B cell (primary cell): ENCODE measurements around the gene KRTAP10-3. TPM values are rescaled to one million over a fixed set of nuclear protein-coding genes. Genes with fewer than 3 reads are reported as not detected.
"Not testable (repeated sequence)": the region's sequence is repeated elsewhere in the genome, so short reads cannot be mapped to it uniquely, and the experiment has no call there.

Experiments
- ATAC-seq: fragments of 200-7000 bp; cut with Tn5 transposase; one replicate; pipeline ENCODE4 v1.10.0; 2021; ENCODE audit warnings: low read depth, mild to moderate bottlenecking, moderate number of reproducible peaks, moderate library complexity
- CTCF ChIA-PET: fragments of 350-600 bp; sonication (Branson Sonifier 250); formaldehyde crosslinking; loops from one replicate; lab custom pipeline; 2021; ENCODE audit warnings: antibody characterized with exemption, inconsistent platforms; lab: Charles Lee
- POLR2A ChIA-PET: fragments of 350-600 bp; sonication (Branson Sonifier 250); formaldehyde crosslinking; loops from one replicate; lab custom pipeline; 2021; ENCODE audit warnings: antibody characterized with exemption; lab: Charles Lee
- DNase-seq: peaks from one replicate; pipeline ENCODE4 v3.0.0; 2013
- H2AFZ ChIP-seq: 2 replicates; pipeline ENCODE4 v1.6.1; 2012; ENCODE audit warnings: mild to moderate bottlenecking, low read depth, low read length; ENCODE audit not compliant: insufficient read depth, poor library complexity, severe bottlenecking
- H3K27ac ChIP-seq, 2 donors: 1 replicate in 1 of 2; 2 replicates in 1 of 2; pipeline ENCODE4 v1.5.1; 2012 to 2013; ENCODE audit warnings: low read length in 2 of 2, mild to moderate bottlenecking in 2 of 2, moderate library complexity in 1 of 2
- H3K27me3 ChIP-seq, 4 experiments: fragments of 200-600 bp in 1 of 4; sonication (generic) in 1 of 4; replicated peaks in 1 of 4; 1 replicate in 2 of 4; 2 replicates in 2 of 4; pipeline versions ENCODE4 v1.6.1 to v1.7.0; 2013 to 2016; ENCODE audit warnings: low read length in 3 of 4, mild to moderate bottlenecking in 2 of 4, mixed read lengths in 1 of 4, moderate library complexity in 1 of 4; ENCODE audit not compliant: insufficient read depth in 4 of 4, control insufficient read depth in 3 of 4; ENCODE audit errors: control extremely low read depth in 1 of 4
- H3K36me3 ChIP-seq, 2 experiments: replicated peaks in 1 of 2; 1 replicate in 1 of 2; 2 replicates in 1 of 2; pipeline versions ENCODE4 v1.6.1 to v1.7.1; 2013; ENCODE audit warnings: low read length in 1 of 2; ENCODE audit not compliant: insufficient read depth in 2 of 2, control insufficient read depth in 1 of 2; ENCODE audit errors: control extremely low read depth in 1 of 2, extremely low read depth in 1 of 2
- H3K4me1 ChIP-seq, 2 donors: fragments of 200-600 bp in 1 of 2; sonication (generic) in 1 of 2; 1 replicate in 1 of 2; 2 replicates in 1 of 2; pipeline versions ENCODE4 v1.5.1 to v1.6.1; 2013 to 2017; ENCODE audit warnings: low read length in 2 of 2; ENCODE audit not compliant: control insufficient read depth in 2 of 2, insufficient read depth in 2 of 2
- H3K4me2 ChIP-seq: replicated peaks from 2 replicates; pipeline ENCODE3; 2012; ENCODE audit warnings: mild to moderate bottlenecking, low read depth, low read length; ENCODE audit not compliant: poor library complexity, severe bottlenecking
- H3K4me3 ChIP-seq, 5 experiments: fragments of 200-600 bp in 1 of 5; sonication (generic) in 1 of 5; 1 replicate in 3 of 5; 2 replicates in 2 of 5; pipeline versions ENCODE4 v1.5.1 to v1.7.0; 2011 to 2016; ENCODE audit warnings: low read length in 4 of 5, mild to moderate bottlenecking in 4 of 5, low read depth in 2 of 5, control low read depth in 1 of 5, moderate library complexity in 1 of 5; ENCODE audit not compliant: insufficient read depth in 1 of 5; ENCODE audit errors: control extremely low read depth in 1 of 5, extremely low read depth in 1 of 5
- H3K79me2 ChIP-seq: fragments of 200-600 bp; sonication (generic); one replicate; pipeline ENCODE4 v1.6.0; 2016; ENCODE audit warnings: low read length; ENCODE audit not compliant: control insufficient read depth, insufficient read depth
- H3K9ac ChIP-seq: fragments of 200-600 bp; sonication (generic); 2 replicates; pipeline ENCODE4 v1.6.1; 2017; ENCODE audit warnings: mild to moderate bottlenecking, low read length, moderate library complexity
- H3K9me3 ChIP-seq, 3 donors: one replicate each; pipeline versions ENCODE4 v1.6.1 to v1.7.1; 2013; ENCODE audit warnings: low read length in 2 of 3; ENCODE audit not compliant: control insufficient read depth in 2 of 3, insufficient read depth in 1 of 3; ENCODE audit errors: control extremely low read depth in 1 of 3
- H4K20me1 ChIP-seq: 2 replicates; pipeline ENCODE4 v1.6.0; 2012; ENCODE audit warnings: mild to moderate bottlenecking, low read length; ENCODE audit not compliant: insufficient read depth, control insufficient read depth, poor library complexity, severe bottlenecking
- H3K27ac Mint-ChIP-seq: one replicate; pipeline ENCODE4 v1.8.0; 2021; ENCODE audit warnings: mixed read lengths
- H3K27me3 Mint-ChIP-seq: one replicate; pipeline ENCODE4 v1.8.0; 2021; ENCODE audit warnings: mixed read lengths
- H3K4me1 Mint-ChIP-seq: one replicate; pipeline ENCODE4 v1.8.0; 2021; ENCODE audit warnings: mixed read lengths
- H3K4me3 Mint-ChIP-seq: one replicate; pipeline ENCODE4 v1.8.0; 2021; ENCODE audit warnings: mixed read lengths
- H3K9me3 Mint-ChIP-seq: one replicate; pipeline ENCODE4 v1.8.0; 2022; ENCODE audit warnings: mixed read lengths; ENCODE audit not compliant: insufficient read depth
- CTCF ChIP-seq: fragments of 200-600 bp; IDR thresholded peaks from one replicate; pipeline ENCODE4 v1.8.0; 2022; ENCODE audit warnings: antibody characterized with exemption, mild to moderate bottlenecking
- EZH2 ChIP-seq: IDR thresholded peaks from 2 replicates; pipeline ENCODE4 v1.6.1; 2012; ENCODE audit warnings: borderline replicate concordance, low read depth, mild to moderate bottlenecking, moderate library complexity, low read length; ENCODE audit not compliant: insufficient read depth, poor library complexity, severe bottlenecking
- WGBS: methylation state at CpG from one replicate; pipeline ENCODE4 v1.1.5; 2013; ENCODE audit warnings: missing lambda C conversion rate; ENCODE audit not compliant: insufficient coverage; 5-methylcytosine and 5-hydroxymethylcytosine counted together
- intact Hi-C: fragments of 100-400 bp; cut with micrococcal nuclease; formaldehyde crosslinking; loops from one replicate; pipeline ENCODE4 v1.10.0; 2022
- polyA plus RNA-seq: library from polyadenylated mRNA; depleted of rRNA; stranded (reverse); fragments of >200 nt; gene quantifications from 2 replicates; pipeline ENCODE4 v1.2.3, GENCODE V29; 2012
- total RNA-seq, 2 donors: library from RNA; stranded (reverse); fragments of 120-200 nt in 1 of 2; gene quantifications; 1 replicate in 1 of 2; 2 replicates in 1 of 2; pipeline versions ENCODE4 v1.2.3 to v1.2.4, GENCODE V29; 2013 to 2022

The KRTAP10-3 gene
- total and polyA plus RNA-seq, 2 donors (not counting 1 experiment from before 2014, with no cell fraction given): 0.40 TPM; not detected in 1

- CTCF ChIA-PET, H3K79me2 ChIP-seq, H3K9me3 Mint-ChIP-seq, H3K36me3 ChIP-seq, ATAC-seq, POLR2A ChIA-PET, H3K4me3 Mint-ChIP-seq, DNase-seq, H4K20me1 ChIP-seq, H3K4me2 ChIP-seq, intact Hi-C loops, H3K27ac ChIP-seq, H3K9ac ChIP-seq, H3K4me1 Mint-ChIP-seq, H3K4me3 ChIP-seq, H3K4me1 ChIP-seq, H2AFZ ChIP-seq: not testable (repeated sequence)
- Histone ChIP-seq H3K9me3 (peaks cover 0 to 19% (median 3%) of the 10 kb centered on the region in 3 donors), H3K27me3 (peaks cover 0 to 13% (median under 1%) of the 10 kb centered on the region in 4 experiments)
- H3K27me3 Mint-ChIP-seq: peaks cover 35% of the 10 kb centered on the region
- H3K27ac Mint-ChIP-seq: peak within 1 kb of the TSS; percentile 34
- 85% methylated on average over 11 of the region's 23 CpGs for WGBS
These were observed 41.8 kb upstream of the KRTAP10-3 start, which contains the start of gene KRTAP10-7 for GRCh38 chr21:44600118-44600978. TSS of gene KRTAP10-7 (plus strand) at chr21:44600597. CDS start at chr21:44600622, 25 bp downstream.

- Histone ChIP-seq H3K36me3 (no peaks in the 10 kb centered on the region), H3K4me3 (no peak overlapping the region), H3K27ac (no peak overlapping the region), H3K27me3 (peaks cover 0 to 13% (median 0%) of the 10 kb centered on the region in 4 experiments), H4K20me1 (no peaks in the 10 kb centered on the region), H2AFZ (no peak overlapping the region), H3K4me1 (no peaks in the 10 kb centered on the region), H3K9ac (no peak overlapping the region), H3K79me2 (no peaks in the 10 kb centered on the region), H3K4me2 (no peak overlapping the region), H3K9me3 (peaks cover 0 to 19% (median 3%) of the 10 kb centered on the region in 3 donors)
- ChIA-PET CTCF (no interaction called here), POLR2A (no interaction called here)
- Mint-ChIP-seq H3K4me3 (no peak overlapping the region), H3K27ac (no peak overlapping the region), H3K4me1 (no peaks in the 10 kb centered on the region), H3K27me3 (peaks cover 27% of the 10 kb centered on the region), H3K9me3 (peaks cover 4% of the 10 kb centered on the region)
- no peak for ATAC-seq
- no peak for TF ChIP-seq EZH2
- no peak for TF ChIP-seq CTCF
- intact Hi-C loops: no loop called here
- 85% methylated on average over 8 of the region's 8 CpGs for WGBS
- DNase-seq: no peak
These were observed 40.9 kb upstream of the KRTAP10-3 start for GRCh38 chr21:44599264-44600029.
